Measurements from ENCODE around the gene TEC.

- TF ChIP-seq, protein P1, sequence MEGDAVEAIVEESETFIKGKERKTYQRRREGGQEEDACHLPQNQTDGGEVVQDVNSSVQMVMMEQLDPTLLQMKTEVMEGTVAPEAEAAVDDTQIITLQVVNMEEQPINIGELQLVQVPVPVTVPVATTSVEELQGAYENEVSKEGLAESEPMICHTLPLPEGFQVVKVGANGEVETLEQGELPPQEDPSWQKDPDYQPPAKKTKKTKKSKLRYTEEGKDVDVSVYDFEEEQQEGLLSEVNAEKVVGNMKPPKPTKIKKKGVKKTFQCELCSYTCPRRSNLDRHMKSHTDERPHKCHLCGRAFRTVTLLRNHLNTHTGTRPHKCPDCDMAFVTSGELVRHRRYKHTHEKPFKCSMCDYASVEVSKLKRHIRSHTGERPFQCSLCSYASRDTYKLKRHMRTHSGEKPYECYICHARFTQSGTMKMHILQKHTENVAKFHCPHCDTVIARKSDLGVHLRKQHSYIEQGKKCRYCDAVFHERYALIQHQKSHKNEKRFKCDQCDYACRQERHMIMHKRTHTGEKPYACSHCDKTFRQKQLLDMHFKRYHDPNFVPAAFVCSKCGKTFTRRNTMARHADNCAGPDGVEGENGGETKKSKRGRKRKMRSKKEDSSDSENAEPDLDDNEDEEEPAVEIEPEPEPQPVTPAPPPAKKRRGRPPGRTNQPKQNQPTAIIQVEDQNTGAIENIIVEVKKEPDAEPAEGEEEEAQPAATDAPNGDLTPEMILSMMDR (conservative IDR thresholded peaks at IDR 0.05) = peak; percentile 74
- TF ChIP-seq ZFX (IDR thresholded peaks at IDR 0.05) = no peak
Measured at GRCh38 chr4:48141048-48141447, 128.6 kb downstream of the TEC start.

All from C4-2B (cell line).